DND-41 (cell line): ENCODE data around the gene CCNL1.

ENCODE experiments used
- ATAC-seq: fragments of 200-7000 bp; cut with Tn5 transposase; 3 replicates; pipeline ENCODE4 v1.9.1; 2021; ENCODE audit warnings: low read depth; ENCODE audit not compliant: insufficient read depth
- DNase-seq: peaks from one replicate; pipeline ENCODE4 v3.0.0-alpha.2; 2020
- H2AFZ ChIP-seq: 2 replicates; pipeline ENCODE4 v1.6.0; 2012; ENCODE audit warnings: low read depth, low read length
- H3K27ac ChIP-seq: 2 replicates; pipeline ENCODE4 v1.5.1; 2012; ENCODE audit warnings: low read length, inconsistent platforms
- H3K27me3 ChIP-seq: fragments of 200-600 bp; sonication (generic); 2 replicates; pipeline ENCODE4 v1.6.0; 2012; ENCODE audit warnings: low read length, mild to moderate bottlenecking, inconsistent platforms; ENCODE audit not compliant: insufficient read depth, poor library complexity
- H3K36me3 ChIP-seq: 2 replicates; pipeline ENCODE4 v1.5.1; 2012; ENCODE audit warnings: low read length, inconsistent platforms; ENCODE audit not compliant: insufficient read depth
- H3K4me1 ChIP-seq: 2 replicates; pipeline ENCODE4 v1.5.1; 2012; ENCODE audit warnings: mild to moderate bottlenecking, low read length; ENCODE audit not compliant: insufficient read depth
- H3K4me2 ChIP-seq: 2 replicates; pipeline ENCODE4 v1.6.0; 2012; ENCODE audit warnings: mild to moderate bottlenecking, moderate library complexity, low read length, inconsistent platforms; ENCODE audit not compliant: insufficient read depth
- H3K4me3 ChIP-seq, 2 experiments: fragments of 200-600 bp in 1 of 2; shearing (Covaris generic) in 1 of 2; 2 replicates each; pipeline ENCODE4 v1.5.1; 2012 to 2016; ENCODE audit warnings: inconsistent platforms in 2 of 2, low read length in 2 of 2, mild to moderate bottlenecking in 2 of 2, low read depth in 1 of 2, moderate library complexity in 1 of 2
- H3K79me2 ChIP-seq: 2 replicates; pipeline ENCODE4 v1.6.0; 2012; ENCODE audit warnings: low read length, inconsistent platforms; ENCODE audit not compliant: insufficient read depth
- H3K9ac ChIP-seq: 2 replicates; pipeline ENCODE4 v1.6.0; 2012; ENCODE audit warnings: low read depth, mild to moderate bottlenecking, inconsistent platforms, low read length, moderate library complexity
- H3K9me3 ChIP-seq: 2 replicates; pipeline ENCODE4 v1.5.1; 2012; ENCODE audit warnings: low read length, moderate library complexity, mild to moderate bottlenecking, inconsistent platforms; ENCODE audit not compliant: insufficient read depth, severe bottlenecking
- H4K20me1 ChIP-seq: 2 replicates; pipeline ENCODE4 v1.6.0; 2012; ENCODE audit warnings: low read length; ENCODE audit not compliant: insufficient read depth
- CTCF ChIP-seq: IDR thresholded peaks from 2 replicates; pipeline ENCODE4 v1.5.1; 2012; ENCODE audit warnings: borderline replicate concordance, low read length, moderate library complexity, mild to moderate bottlenecking; ENCODE audit not compliant: poor library complexity, severe bottlenecking; ENCODE audit errors: extremely low read depth
- EZH2 ChIP-seq: IDR thresholded peaks from 3 replicates; pipeline ENCODE4 v1.6.1; 2012; ENCODE audit warnings: borderline replicate concordance, low read depth, mild to moderate bottlenecking, moderate library complexity, low read length, inconsistent platforms; ENCODE audit not compliant: severe bottlenecking

CCNL1 gene

GRCh38 chr3:157149136-157149696, 10.7 kb downstream of the CCNL1 start:
- Histone ChIP-seq H3K4me2 (no peak overlapping the region), H3K27ac (no peak overlapping the region), H4K20me1 (peaks cover 46% of the 10 kb centered on the region; the same call in 1 of the 2 replicates), H3K27me3 (no peaks in the 10 kb centered on the region), H3K4me3 (no peak overlapping the region), H3K79me2 (peaks cover 35% of the 10 kb centered on the region), H3K9ac (no peak overlapping the region), H2AFZ (no peak overlapping the region), H3K4me1 (peaks cover 3% of the 10 kb centered on the region; the same call in 1 of the 2 replicates), H3K9me3 (no peaks in the 10 kb centered on the region), H3K36me3 (peaks cover 99% of the 10 kb centered on the region)
- DNase-seq (no peak), ATAC-seq (no peak)
- TF ChIP-seq CTCF (no peak), EZH2 (no peak)

- Histone ChIP-seq H4K20me1 (peaks cover 37% of the 10 kb centered on the region; the same call in 1 of the 2 replicates), H3K79me2 (peaks cover 26% of the 10 kb centered on the region), H3K27me3 (no peaks in the 10 kb centered on the region), H3K4me3 (no peak overlapping the region), H3K9me3 (no peaks in the 10 kb centered on the region), H3K9ac (no peak overlapping the region), H3K36me3 (peaks cover 99% of the 10 kb centered on the region), H3K27ac (no peak overlapping the region), H2AFZ (no peak overlapping the region), H3K4me2 (no peak overlapping the region; the same call in 1 of the 2 replicates), H3K4me1 (no peaks in the 10 kb centered on the region; the same call in 1 of the 2 replicates)
- TF ChIP-seq CTCF: no peak
- TF ChIP-seq EZH2: no peak
- 0 out of 3 replicates have a peak, but pooled peaks have one; percentile 14 for ATAC-seq
- DNase-seq: no peak
Measured at GRCh38 chr3:157148196-157148889, 11.6 kb downstream of the CCNL1 start.

GRCh38 chr3:157147099-157147803, 12.7 kb downstream of the CCNL1 start:
- DNase-seq (no peak), ATAC-seq (no peak)
- H4K20me1 ChIP-seq: peaks cover 27% of the 10 kb centered on the region; the same call in 1 of the 2 replicates
- no peaks in the 10 kb centered on the region for H3K9me3 ChIP-seq
- H3K79me2 ChIP-seq: peaks cover 16% of the 10 kb centered on the region; the same call in 1 of the 2 replicates
- H3K27me3 ChIP-seq: no peaks in the 10 kb centered on the region
- H3K4me2 ChIP-seq: no peak overlapping the region
- peaks cover 94% of the 10 kb centered on the region for H3K36me3 ChIP-seq
- H2AFZ ChIP-seq: no peak overlapping the region
- H3K9ac ChIP-seq: no peak overlapping the region
- no peaks in the 10 kb centered on the region; the same call in 1 of the 2 replicates for H3K4me1 ChIP-seq
- no peak overlapping the region for H3K4me3 ChIP-seq
- no peak for TF ChIP-seq CTCF
- no peak for TF ChIP-seq EZH2
- H3K27ac ChIP-seq: no peak overlapping the region
